GM19468 (cell line): Measurements from ENCODE around the gene NKX2-8.

Experiments
- ATAC-seq: cut with Tn5 transposase; IDR thresholded peaks from one replicate; pipeline ENCODE4 v1.9.1; 2021; ENCODE audit warnings: mild to moderate bottlenecking, moderate library complexity, moderate number of reproducible peaks; ENCODE audit not compliant: unreplicated experiment; ENCODE audit errors: extremely low read depth

NKX2-8 gene

DNA sequence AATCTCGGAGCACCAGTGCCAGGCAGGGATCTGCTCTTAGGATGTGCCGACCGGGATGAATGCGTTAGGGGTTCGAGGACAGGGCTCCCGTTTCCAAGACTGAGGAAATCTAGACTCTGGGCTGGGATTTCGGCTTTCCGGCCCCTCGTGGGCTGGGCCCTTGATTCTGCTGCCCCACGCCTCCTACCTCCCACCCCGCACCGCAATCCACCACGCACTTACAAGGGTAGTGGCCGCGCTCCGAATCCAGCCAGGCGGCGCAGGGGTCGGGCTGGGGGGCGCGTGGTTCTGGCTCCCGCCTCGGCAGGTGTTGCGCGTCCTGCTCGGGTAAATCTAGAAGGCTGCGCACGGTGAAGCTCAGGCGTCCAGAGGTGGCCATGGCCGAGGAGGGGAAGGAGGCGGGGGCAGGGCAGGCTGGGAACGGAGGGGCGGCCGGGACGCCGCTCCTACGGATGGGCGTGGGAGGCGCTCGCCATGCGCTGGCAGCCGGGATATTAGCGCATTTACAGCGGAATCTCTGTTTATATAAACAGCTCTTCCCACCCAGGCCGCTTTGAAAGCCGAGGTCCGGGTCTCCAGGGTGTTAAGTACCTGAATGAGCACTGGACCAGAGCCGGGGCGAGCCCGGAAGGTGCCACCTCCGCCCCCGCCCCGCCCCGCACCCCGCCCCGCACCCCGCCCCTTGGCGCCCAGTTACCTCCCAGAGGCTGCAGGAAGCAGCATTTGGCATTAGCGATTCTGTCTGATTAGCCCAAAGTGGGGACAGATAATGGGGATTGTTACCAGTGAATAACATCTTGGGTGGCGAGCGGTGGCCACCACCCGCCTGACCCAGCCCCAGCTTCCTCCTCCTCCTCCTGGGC, at the start of gene NKX2-8:
NKX2-8 (minus strand) TSS at position 604 of the 863 bp plus-strand sequence; CDS start at position 379, 225 bp downstream.
- no peak for ATAC-seq

DNA sequence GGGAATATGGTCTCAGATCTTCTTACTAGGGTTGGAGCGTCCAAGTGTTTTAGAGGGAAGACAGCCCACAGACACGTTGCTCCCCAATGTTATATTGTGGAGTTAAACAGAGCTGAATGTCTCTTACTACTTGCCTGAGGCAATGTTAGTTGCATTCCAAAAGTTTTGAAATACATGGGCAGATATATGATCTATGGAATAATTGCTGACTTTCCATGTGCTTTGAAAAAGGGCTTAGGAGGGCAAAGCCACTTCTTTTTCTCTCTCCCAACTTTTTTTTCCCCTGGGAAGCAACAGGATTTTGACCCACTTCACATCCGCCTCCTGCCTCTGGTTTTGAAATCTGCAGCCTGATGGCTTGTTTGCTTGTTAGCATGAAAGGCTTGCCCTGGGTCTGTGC, 45.6 kb upstream of the NKX2-8 start:
- ATAC-seq, result no peak

DNA sequence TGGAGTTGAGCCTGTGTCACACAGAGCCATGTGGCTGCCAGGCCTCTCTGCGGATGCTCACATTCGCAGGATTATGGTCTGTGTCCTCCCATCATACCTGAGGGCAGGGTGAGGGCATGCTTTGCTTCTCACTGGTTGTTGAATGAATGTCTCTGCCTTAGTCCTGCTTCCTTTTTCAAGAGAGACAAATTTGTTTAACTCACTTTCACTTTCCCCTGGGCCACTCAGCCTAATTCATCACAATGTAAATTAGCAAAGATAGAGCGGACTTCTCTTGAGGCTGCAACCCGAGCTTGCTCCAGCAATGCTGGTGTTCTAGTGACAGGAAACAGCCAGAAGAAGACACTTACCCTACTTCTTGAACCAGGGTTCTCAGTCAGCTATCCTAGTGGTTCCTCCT, 43.7 kb upstream of the NKX2-8 start:
- ATAC-seq, result peak; percentile 57

DNA sequence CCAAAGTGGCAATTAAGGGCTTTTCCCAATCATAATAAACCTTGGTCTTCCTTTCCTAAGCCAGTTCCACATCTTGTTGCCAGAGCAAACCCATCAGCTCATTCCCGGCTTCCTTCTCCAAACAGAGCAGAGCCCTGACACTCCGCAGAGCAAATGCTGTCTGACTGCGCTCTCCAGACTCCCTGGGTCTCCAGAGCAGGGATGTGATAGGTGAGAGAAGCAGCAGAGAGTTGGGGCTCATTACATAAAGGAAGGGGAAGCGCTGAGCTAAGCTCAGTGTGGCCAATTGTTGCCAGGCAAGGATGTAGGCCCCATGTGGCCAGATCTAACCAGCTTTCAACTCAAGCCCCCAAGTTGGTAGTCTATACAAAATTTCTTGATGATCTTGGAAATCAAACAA, 43.0 kb upstream of the NKX2-8 start:
- no peak for ATAC-seq

DNA sequence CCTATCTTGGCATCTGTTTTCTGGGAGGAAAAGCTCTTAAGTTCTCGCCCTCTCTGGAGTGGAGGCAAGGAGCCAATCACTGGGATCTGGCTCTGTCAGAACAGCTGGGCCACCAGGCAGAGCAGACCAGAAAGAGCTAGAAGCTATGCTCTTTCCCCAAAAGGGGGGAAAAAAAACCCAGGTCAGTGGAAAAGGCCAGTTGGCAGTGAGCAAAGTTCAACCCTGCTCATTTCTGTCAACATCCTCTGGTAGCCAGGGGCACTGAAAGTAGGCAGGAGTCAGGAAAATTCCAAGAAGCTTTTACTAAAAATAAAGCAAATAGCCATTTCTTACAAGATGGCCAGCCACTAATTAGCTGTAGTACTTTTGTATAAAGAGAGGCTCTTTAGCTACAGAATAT, 42.6 kb upstream of the NKX2-8 start:
- no peak for ATAC-seq

DNA sequence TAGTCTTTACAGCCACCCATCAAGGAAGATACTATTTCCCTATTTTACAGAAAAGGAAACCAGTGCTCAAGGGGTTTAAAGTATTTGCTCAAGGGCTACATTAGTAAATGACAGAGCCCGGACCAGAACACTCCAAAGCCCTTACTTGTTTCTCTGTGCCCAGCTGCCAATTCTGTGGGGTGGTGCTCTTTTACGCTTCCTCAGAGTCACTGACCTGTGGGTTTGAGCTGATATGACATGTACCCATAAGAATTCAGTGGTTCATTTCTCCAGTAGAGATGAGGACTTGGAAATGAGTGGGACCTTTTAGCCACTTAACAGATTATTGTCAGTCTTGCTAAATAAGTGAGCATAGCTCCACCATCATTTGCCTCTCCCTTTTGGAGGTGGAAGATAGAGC, 37.4 kb upstream of the NKX2-8 start:
- ATAC-seq, result no peak

DNA sequence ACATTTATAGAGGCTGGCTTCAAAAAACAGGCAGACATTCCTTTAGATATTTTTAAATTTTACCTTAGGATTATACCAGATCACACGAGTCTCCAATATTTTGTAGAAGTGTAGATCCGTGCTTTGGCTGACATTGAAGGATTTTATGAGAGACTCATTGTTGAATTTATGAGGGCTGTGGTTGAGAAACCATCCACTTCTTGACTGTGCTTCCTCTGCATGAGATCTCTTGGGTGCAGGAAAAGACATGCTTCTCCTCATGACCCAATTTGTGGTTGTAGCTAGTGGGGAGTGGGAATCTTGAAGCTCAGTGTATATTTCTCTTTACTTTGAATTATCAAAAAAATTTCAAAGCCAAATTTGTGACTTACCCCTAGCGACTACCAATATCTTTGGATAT, 36.7 kb upstream of the NKX2-8 start:
- no peak for ATAC-seq

DNA sequence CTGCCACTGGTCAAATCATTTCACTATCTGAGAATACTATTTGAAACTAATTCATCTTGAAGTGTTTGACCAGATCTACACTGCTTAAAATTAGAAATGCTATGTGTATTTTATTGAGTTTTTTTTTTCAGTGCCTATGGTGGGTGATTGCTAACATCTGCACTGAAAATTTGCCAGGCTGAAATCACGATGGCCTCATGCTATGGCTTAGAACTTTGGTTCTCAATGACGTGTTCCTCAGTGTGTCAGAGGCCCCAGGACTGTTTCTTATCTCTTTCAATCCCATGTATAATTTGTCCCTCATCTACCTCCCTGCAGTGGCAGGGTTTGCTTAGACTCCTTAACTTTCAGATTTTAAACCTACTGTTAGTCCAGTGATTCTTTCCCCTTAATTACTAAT, 36.2 kb upstream of the NKX2-8 start:
- no peak for ATAC-seq

DNA sequence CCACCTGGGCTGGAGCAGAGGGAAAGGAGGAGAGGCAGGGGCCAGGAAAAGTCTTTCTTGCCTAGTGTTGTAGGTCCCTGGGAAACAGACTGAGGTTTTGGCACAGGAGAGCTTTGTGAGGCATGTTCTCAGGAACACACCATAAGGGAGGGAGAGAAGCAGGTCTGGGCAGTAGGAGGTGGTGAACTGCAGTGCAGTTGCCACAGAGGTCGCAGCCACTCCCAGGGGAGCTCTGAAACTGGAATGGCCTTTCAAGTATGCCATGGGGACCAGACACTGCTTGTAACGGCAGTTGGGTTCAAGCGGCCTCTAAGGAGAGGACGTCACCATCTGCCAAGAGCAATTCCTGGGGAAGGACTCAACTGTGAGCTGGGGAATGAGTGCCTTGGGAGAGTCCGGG, 35.4 kb upstream of the NKX2-8 start:
- ATAC-seq, result no peak

DNA sequence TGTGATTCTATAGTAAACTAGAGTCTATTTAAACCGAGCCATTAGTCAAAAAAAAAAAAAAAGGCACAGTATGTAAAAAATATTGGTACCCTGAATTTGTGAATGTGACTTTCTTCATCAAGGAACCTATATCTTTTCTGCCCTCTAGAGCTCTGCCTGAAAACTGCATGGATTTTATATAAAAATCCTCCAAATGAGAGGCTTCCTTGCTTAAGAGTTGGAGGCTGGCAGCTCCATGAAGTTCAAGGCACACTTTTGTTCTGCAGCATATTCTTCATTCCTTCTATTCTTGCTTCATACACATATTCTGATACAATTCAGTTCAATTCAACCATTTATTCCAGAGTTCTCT, 23.1 kb upstream of the NKX2-8 start:
- ATAC-seq, result no peak

DNA sequence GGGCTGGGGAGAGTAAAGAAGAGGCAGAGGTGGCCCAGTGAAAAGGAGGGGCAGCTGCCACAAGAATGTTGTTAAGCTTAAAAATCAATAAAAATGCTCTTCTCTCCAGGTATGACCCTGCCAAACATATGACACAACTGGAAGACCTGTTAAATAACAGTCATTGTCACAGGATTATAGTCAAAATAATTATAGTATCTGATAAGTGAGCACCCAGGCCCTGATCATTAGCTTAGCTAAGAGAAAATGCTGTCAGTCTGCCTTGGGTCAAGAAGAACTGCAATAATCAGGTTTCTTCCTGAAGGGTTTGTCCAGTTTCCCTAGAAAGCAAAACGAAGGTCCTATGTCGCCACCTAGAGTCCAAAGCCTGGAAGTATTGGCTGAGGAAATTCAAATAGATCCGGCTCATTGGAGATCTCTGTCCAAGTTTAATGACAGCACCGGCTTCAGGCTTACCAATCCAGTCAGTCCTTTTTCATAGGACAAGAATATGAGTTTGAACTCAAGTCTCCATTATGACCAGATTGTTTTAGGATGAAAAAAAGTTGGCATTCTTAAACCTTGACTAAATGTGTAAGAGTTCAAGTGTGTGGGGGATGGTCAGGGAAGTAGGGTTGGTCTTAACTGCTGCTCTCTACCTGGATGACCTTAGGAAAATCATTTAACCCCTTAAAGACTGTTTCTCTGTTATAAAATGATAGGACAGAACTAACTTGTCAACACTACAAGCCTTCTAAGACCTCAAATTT, 22.5 kb upstream of the NKX2-8 start:
- ATAC-seq, result no peak

DNA sequence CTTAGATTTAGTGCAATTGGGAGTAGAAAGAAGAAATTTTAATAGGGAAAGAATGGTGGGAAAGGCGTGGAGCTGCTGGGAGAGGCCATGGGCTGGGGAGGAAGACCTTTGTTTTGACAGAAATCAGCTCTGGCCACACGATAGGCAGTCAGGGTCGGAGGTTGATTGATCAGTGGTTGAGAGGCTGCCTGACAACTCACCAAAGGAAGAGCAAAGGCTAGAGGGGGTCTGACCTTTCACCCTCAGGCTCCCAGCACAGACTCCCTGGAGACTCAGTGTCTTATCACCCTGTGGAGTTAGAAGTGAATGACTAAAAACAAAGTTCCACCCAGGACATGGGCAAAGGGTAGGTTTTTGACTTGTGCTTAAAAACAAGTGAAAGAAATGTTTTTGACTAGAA, 18.0 kb upstream of the NKX2-8 start:
- no peak for ATAC-seq

DNA sequence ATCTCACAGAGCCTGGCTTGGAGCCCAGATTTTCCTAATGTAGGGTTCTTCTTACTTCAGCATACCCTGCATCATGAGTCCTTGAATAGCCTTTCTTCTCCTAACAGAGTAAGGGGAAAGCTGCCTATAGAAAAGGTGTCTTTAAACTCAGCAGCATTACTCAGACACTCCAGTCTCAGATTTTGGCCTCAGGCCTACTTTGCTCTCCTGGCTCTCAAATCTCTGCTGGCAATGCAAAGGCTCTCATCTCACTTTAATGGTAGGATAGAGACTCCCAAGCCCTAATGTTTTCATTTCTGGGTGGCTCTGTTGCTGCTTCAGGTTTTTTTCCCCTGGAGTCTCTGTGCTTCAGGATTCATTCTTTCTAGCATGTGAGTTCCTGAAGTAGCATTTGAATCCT, 9.1 kb upstream of the NKX2-8 start:
- ATAC-seq, result no peak

DNA sequence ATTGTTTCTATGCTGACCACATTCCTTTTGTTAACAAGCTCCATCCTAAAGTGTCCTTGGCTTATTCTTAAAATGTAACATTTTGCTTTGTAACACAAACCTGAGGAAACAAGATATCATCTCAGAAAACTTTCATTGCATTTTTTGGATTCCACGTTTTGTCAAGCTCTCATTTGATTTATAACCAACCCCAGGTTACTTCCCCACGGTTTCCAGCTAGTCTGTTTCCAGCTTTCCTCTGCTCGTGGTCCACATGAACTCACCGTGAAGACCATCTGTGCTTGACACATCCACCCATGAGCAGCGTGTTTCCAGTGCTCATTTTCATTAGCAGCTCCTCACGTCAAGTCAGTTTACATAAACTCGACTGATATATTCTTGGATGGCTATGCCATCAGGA, 6.4 kb upstream of the NKX2-8 start:
- ATAC-seq, result no peak

DNA sequence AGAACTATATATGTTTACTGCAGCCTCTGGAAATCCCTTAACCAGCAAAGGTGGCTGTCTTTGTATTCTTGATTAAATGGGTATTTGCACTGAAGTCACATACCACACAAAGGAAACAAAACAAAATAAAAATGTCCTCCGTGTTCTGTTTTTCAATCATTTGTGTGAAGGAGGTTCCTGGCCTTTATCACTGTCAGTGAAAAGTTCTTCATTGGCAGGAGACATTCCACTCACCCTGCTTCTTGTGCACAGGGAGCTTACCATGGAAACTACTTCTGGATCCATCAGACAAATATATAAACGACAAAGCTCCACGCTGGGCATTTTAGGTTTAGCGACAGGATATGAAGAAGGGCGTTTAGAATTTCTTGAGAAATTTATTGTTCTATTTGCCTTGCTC, 5.7 kb upstream of the NKX2-8 start:
- ATAC-seq, result no peak

DNA sequence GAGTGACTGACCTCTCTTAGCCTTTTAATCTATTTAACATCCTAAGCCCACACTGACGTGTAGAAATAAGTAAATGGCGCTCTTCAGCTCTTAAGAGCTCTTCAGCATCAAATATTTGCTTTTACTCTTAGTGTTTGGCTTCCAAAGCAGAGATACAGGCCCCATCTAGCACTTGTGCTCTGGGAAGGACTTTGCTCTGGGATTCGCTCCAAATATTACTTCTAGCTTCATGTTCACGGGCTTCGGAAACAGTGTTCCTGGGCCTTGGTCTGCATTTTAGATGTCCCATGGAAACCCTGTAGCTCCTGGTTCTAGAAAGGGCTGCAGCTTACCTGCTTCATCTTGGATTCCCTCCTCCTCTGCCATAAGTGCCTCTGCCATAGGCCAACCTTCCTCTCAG, 2.7 kb upstream of the NKX2-8 start:
- ATAC-seq, result no peak

DNA sequence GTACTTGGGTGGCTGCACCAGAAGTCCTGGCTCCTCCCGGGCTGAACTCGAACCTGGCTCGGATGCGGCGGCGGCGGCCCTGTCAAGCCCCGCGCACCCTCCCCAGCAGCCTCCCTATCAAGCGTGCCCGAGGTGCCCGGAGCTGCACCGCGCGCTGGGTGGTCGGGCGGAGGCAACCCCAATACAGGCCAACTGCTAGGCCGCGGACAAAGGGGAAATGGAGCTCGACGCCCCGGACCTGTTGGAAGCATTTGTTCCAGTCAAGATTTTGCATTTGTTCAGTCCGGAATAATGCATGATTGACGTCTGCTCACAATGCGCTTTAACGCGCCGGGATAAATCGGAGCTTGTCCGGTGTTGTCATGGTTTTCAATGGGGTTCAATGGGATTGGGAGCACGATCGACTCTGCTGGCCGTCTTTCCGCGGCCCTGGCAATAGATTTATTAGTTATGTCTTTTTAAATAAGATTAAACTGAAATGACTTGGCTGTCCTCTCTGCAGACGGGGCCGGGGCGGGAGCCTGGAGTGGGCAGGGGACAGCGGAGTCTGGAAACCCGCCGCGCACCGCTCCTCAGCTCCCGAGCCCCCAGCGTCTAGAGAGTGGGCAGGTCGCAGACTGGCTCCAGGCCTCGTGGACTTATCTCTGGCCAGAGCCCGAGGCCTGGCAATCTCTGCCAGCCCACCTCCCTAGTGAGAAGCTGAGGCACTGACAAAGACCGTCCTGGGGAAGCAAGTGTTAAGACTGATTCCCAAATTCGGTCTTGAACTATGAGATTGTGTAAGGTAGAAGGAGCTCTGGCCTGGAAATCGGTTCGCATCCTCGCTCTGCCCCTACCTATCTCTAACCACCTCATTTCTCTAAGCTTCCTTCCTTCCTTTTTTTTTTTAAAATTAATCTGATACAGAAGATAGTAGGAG, 1.7 kb upstream of the NKX2-8 start:
- ATAC-seq, result no peak

DNA sequence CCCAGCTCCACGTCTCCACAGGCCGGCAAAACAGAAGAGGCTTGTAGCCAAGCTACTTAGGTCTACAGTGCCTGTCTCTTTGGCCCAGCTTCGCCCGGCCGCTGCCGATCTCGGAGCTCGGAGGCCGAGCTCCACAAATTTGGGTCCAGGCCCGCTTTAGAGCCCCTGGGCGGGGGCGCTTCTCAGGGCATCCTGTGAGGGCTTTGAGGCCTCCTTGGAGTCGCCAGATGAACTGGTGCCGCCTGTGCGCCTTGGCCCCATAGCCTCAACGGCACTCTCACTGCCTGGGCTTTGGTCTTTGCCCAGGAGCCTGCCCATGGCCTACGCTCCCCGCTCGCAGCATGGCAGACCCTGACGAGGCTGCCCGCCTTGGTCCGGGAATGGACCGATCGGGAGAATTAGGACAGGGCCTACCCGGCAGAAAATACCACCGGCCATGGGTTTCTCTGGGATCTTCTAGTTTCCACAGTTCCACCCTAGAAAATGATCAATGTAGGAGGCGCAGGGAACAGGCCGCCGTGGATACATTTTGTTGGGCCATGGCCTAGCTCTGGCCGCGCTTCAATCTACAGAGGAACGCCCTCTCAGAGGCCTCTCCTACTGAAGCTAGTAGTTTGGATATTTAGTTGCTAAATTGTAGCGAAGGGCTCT, 953 bp upstream of the NKX2-8 start:
- ATAC-seq, result no peak

DNA sequence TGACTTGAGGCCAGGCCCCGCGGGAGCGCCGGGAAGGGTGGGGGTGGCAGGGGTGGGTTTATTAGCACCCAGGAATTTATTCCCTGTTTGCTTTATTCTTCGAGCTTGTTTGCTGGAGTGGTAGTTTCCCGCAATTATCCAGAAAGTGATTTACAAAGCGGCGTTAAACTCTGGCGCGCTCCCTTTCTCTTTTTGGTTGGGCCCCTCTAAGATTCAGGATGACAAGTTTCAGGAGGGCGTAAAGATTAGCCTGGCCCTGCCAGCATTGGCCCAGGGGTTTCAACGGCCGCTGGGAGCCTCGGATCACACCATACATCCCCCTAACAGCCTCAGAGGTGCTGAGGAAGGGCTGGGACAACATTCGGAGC, 444 bp upstream of the NKX2-8 start:
- ATAC-seq, result no peak
